HepG2 (cell line): ENCODE results near the gene BICRA.

Experiments used
- ETV6 ChIP-seq: sonication (generic); formaldehyde crosslinking; conservative IDR thresholded peaks from 2 replicates; pipeline ENCODE4 v1.4.0; 2020; ENCODE audit warnings: missing genetic modification reagents
- FOXM1 ChIP-seq: sonication (generic); formaldehyde crosslinking; IDR thresholded peaks from 2 replicates; pipeline ENCODE4 v1.5.0; 2020; ENCODE audit warnings: missing genetic modification reagents
- JUND ChIP-seq: sonication (generic); formaldehyde crosslinking; IDR thresholded peaks from 2 replicates; pipeline ENCODE4 v1.8.0; 2022; ENCODE audit warnings: mild to moderate bottlenecking, missing genetic modification reagents
- MAZ ChIP-seq, 2 experiments: sonication (generic) in 1 of 2; formaldehyde crosslinking in 1 of 2; IDR thresholded peaks; 2 replicates each; pipeline versions ENCODE4 v1.5.0 to v1.6.1; 2012 to 2020; ENCODE audit warnings: low read depth in 2 of 2, mild to moderate bottlenecking in 2 of 2, borderline replicate concordance in 1 of 2, improper control_type of control experiment in 1 of 2, low read length in 1 of 2, missing genetic modification reagents in 1 of 2, moderate library complexity in 1 of 2
- MXD4 ChIP-seq: IDR thresholded peaks from 2 replicates; pipeline ENCODE4 v1.6.1; 2016; ENCODE audit warnings: mild to moderate bottlenecking, missing biosample characterization, missing genetic modification reagents
- TF ChIP-seq, protein P1 (sequence below): sonication (generic); formaldehyde crosslinking; IDR thresholded peaks from 2 replicates; pipeline ENCODE4 v1.5.0; 2020; ENCODE audit warnings: mild to moderate bottlenecking, missing genetic modification reagents, moderate library complexity
- TF ChIP-seq, protein P2 (sequence below): sonication (generic); formaldehyde crosslinking; IDR thresholded peaks from 2 replicates; pipeline ENCODE4 v1.4.0; 2020; ENCODE audit warnings: mild to moderate bottlenecking, missing genetic modification reagents

DNA sequence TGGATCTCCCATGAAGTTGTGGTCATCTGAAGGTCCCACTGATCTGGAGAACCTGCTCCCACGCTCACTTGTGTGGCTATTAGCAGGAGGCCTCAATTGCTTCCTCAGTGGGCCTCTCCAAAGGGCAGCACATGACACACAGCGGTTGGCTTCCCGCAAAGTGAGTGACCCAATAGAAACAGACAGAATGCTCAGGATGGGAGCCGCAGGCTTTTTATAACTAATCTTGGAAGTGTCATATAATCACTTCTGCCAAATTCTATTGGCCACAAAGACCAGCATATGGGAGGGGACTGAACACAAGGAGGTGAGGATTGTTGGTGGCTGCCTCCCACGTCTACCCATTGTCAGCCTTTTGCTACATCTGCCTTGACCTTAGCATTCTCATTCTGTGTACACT is 82.2 kb downstream of the BICRA start:
- TF ChIP-seq ETV6, result no peak
- no peak for TF ChIP-seq JUND (CRISPR knock-in tag)
- TF ChIP-seq, protein P1, sequence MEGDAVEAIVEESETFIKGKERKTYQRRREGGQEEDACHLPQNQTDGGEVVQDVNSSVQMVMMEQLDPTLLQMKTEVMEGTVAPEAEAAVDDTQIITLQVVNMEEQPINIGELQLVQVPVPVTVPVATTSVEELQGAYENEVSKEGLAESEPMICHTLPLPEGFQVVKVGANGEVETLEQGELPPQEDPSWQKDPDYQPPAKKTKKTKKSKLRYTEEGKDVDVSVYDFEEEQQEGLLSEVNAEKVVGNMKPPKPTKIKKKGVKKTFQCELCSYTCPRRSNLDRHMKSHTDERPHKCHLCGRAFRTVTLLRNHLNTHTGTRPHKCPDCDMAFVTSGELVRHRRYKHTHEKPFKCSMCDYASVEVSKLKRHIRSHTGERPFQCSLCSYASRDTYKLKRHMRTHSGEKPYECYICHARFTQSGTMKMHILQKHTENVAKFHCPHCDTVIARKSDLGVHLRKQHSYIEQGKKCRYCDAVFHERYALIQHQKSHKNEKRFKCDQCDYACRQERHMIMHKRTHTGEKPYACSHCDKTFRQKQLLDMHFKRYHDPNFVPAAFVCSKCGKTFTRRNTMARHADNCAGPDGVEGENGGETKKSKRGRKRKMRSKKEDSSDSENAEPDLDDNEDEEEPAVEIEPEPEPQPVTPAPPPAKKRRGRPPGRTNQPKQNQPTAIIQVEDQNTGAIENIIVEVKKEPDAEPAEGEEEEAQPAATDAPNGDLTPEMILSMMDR, result no peak
- TF ChIP-seq, protein P2, sequence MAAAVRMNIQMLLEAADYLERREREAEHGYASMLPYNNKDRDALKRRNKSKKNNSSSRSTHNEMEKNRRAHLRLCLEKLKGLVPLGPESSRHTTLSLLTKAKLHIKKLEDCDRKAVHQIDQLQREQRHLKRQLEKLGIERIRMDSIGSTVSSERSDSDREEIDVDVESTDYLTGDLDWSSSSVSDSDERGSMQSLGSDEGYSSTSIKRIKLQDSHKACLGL (CRISPR knock-in tag), result no peak
- no peak for TF ChIP-seq MXD4 (CRISPR knock-in tag)
- no peak for TF ChIP-seq FOXM1 (CRISPR knock-in tag)
- TF ChIP-seq MAZ (IDR thresholded peaks at IDR 0.05; ENCODE audit: borderline replicate concordance, low read depth, low read length), result no peak
- TF ChIP-seq MAZ (CRISPR knock-in tag; IDR thresholded peaks at IDR 0.05; ENCODE audit: low read depth), result no peak
